Stimulated activated effector memory CD8-positive, alpha-beta T cell treated with anti-CD3 and anti-CD28 coated beads, Interleukin-12 subunit alpha, Interleukin-12 subunit beta, amount 100 ng/mL, for 72 hours (primary cell): ENCODE results near the gene ABCB7.

ENCODE experiments used
- ATAC-seq: fragments of 150-1000 bp; cut with Tn5 transposase; 2 replicates; pipeline ENCODE4 v1.10.0; 2021
- DNase-seq, 2 donors: peaks; one replicate each; pipeline ENCODE4 v3.0.0; 2021 to 2022; ENCODE audit warnings: low spot score in 2 of 2
- H3K27ac Mint-ChIP-seq: one replicate; pipeline ENCODE4 v1.8.0; 2022; ENCODE audit warnings: mild to moderate bottlenecking, mixed read lengths
- H3K36me3 Mint-ChIP-seq: one replicate; pipeline ENCODE4 v1.8.0; 2022; ENCODE audit warnings: mild to moderate bottlenecking, mixed read lengths
- H3K4me1 Mint-ChIP-seq: one replicate; pipeline ENCODE4 v1.8.0; 2022; ENCODE audit warnings: mixed read lengths
- H3K4me3 Mint-ChIP-seq: one replicate; pipeline ENCODE4 v1.8.0; 2022; ENCODE audit warnings: mild to moderate bottlenecking, mixed read lengths
- H3K9me3 Mint-ChIP-seq: one replicate; pipeline ENCODE4 v1.8.0; 2022; ENCODE audit warnings: mixed read lengths

ABCB7 gene

GRCh38 chrX:75118296-75118695 lies 37.8 kb downstream of the ABCB7 start:
- DNase-seq: no peak
- no peak for ATAC-seq
- H3K4me3 Mint-ChIP-seq: no peak overlapping the region
- H3K9me3 Mint-ChIP-seq: peaks cover 2% of the 10 kb centered on the region
- H3K36me3 Mint-ChIP-seq: peaks cover 5% of the 10 kb centered on the region
- no peaks in the 10 kb centered on the region for H3K4me1 Mint-ChIP-seq
- H3K27ac Mint-ChIP-seq: no peak overlapping the region

- Mint-ChIP-seq H3K4me1 (no peaks in the 10 kb centered on the region), H3K4me3 (no peak overlapping the region)
These were observed 40.2 kb downstream of the ABCB7 start for GRCh38 chrX:75115707-75116413.

DNA sequence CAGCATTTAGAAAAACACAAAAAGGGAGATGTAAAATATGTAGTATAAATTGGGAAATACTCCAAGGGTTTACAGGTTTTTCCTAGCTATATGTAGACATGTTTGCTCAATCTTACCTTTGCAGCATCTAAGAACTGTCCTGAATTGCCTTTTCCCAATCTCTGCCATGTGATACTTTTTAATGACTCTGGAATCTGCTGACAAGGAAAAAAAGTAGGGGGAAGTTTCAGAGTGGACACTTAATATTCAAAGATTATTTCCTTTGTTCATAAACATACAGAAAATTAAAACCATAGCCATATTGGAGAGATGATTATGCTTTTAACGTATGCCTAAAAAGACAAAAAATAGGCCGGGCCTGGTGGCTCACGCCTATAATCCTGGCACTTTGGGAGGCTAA lies 41.4 kb downstream of the ABCB7 start:
- Mint-ChIP-seq H3K4me3 (no peak overlapping the region), H3K36me3 (peaks cover 7% of the 10 kb centered on the region), H3K9me3 (no peaks in the 10 kb centered on the region), H3K4me1 (no peaks in the 10 kb centered on the region), H3K27ac (no peak overlapping the region)
- DNase-seq: no peak
- ATAC-seq: no peak

More at GRCh38 chrX:75115707-75116413, 40.2 kb downstream of the ABCB7 start:
- H3K9me3 Mint-ChIP-seq: no peaks in the 10 kb centered on the region
- H3K27ac Mint-ChIP-seq: no peak overlapping the region
- no peak for ATAC-seq
- H3K36me3 Mint-ChIP-seq: peaks cover 5% of the 10 kb centered on the region
- DNase-seq: no peak

DNA sequence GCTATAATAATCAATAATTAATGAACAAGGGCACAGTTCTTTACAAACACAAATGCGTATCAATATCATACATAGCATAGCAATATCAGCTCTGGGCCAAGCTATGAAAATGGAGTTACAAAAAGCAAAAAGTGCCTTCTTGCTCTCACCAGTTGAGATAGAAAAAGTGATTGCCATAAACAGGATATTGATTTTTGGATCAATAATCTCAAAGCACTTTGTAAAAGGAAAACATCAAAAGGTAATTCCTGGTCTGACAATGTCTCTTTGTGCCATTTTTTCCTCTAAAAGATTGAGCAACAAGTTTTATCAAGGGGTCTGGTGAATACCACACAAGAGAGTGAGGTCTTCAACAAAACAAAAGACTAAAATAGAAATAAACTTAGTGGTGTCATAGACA lies 42.4 kb downstream of the ABCB7 start:
- Mint-ChIP-seq H3K4me3 (no peak overlapping the region), H3K9me3 (no peaks in the 10 kb centered on the region), H3K4me1 (no peaks in the 10 kb centered on the region), H3K36me3 (peaks cover 11% of the 10 kb centered on the region), H3K27ac (no peak overlapping the region)
- DNase-seq: no peak
- ATAC-seq: no peak

GRCh38 chrX:75107863-75108509 lies 48.1 kb downstream of the ABCB7 start:
- Mint-ChIP-seq H3K4me1 (no peaks in the 10 kb centered on the region), H3K9me3 (no peaks in the 10 kb centered on the region), H3K27ac (no peak overlapping the region), H3K36me3 (peaks cover 24% of the 10 kb centered on the region), H3K4me3 (no peak overlapping the region)
- ATAC-seq (no peak), DNase-seq (no peak)

DNA sequence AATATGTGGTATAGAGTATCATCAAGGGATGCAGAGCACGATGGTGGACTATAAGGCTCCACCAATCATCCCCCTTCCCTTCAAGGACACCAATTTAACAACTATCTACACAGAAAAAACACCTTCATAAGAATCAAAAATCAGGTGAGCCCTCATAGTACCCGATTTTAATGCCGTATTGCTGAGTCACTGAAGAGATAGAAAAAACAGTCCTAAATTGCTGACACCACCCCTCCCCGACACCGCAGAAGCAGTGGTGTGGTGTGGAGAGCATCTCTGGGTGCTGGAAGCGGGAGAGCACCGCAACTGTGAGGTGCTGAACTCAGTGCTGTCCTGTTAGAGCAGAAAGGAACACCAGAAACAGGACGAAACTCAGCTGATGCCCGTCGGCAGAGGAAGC lies 49.3 kb downstream of the ABCB7 start:
- no peak overlapping the region for H3K27ac Mint-ChIP-seq
- H3K36me3 Mint-ChIP-seq: peaks cover 24% of the 10 kb centered on the region
- DNase-seq (no peak), ATAC-seq (no peak)
- H3K9me3 Mint-ChIP-seq: no peaks in the 10 kb centered on the region
- no peak overlapping the region for H3K4me3 Mint-ChIP-seq
- H3K4me1 Mint-ChIP-seq: no peaks in the 10 kb centered on the region

- ATAC-seq (no peak), DNase-seq (no peak)
- H3K27ac Mint-ChIP-seq: peak overlapping the region; percentile 64
- H3K4me3 Mint-ChIP-seq: no peak overlapping the region
- no peaks in the 10 kb centered on the region for H3K9me3 Mint-ChIP-seq
- H3K4me1 Mint-ChIP-seq: peaks cover 26% of the 10 kb centered on the region
- H3K36me3 Mint-ChIP-seq: peaks cover 27% of the 10 kb centered on the region
These were observed 59.8 kb downstream of the ABCB7 start for GRCh38 chrX:75096331-75096730.

- Mint-ChIP-seq H3K36me3 (no peaks in the 10 kb centered on the region), H3K27ac (no peak overlapping the region), H3K9me3 (no peaks in the 10 kb centered on the region), H3K4me3 (no peak overlapping the region), H3K4me1 (peaks cover 10% of the 10 kb centered on the region)
- ATAC-seq (no peak), DNase-seq (no peak)
These were observed 69.3 kb downstream of the ABCB7 start for GRCh38 chrX:75086731-75087195.

DNA sequence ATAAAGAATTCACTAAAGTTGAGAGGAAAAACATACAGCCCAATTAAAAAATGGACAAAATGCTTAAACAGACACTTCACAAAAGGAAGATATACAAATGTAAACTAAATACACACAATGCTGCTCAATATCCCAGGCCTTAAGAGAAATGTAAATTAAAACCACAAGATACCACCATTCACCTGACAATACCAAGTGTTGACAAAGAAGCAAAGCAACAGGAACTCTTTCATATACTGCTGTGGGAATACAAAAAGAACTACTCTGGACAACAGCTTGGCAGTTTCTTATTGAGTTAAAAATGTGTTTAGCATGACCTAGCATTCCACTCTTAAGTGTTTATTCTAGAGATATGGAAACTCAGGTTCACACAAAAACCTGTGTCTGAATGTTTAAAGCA lies 71.3 kb downstream of the ABCB7 start:
- Mint-ChIP-seq H3K4me1 (peaks cover 10% of the 10 kb centered on the region), H3K36me3 (no peaks in the 10 kb centered on the region), H3K4me3 (no peak overlapping the region), H3K9me3 (no peaks in the 10 kb centered on the region), H3K27ac (no peak overlapping the region)
- DNase-seq (no peak), ATAC-seq (no peak)

GRCh38 chrX:75076429-75076828 lies 79.7 kb downstream of the ABCB7 start:
- H3K9me3 Mint-ChIP-seq: no peaks in the 10 kb centered on the region
- ATAC-seq (no peak), DNase-seq (no peak)
- no peak overlapping the region for H3K4me3 Mint-ChIP-seq
- H3K4me1 Mint-ChIP-seq: no peaks in the 10 kb centered on the region
- peaks cover 23% of the 10 kb centered on the region for H3K36me3 Mint-ChIP-seq
- no peak overlapping the region for H3K27ac Mint-ChIP-seq

DNA sequence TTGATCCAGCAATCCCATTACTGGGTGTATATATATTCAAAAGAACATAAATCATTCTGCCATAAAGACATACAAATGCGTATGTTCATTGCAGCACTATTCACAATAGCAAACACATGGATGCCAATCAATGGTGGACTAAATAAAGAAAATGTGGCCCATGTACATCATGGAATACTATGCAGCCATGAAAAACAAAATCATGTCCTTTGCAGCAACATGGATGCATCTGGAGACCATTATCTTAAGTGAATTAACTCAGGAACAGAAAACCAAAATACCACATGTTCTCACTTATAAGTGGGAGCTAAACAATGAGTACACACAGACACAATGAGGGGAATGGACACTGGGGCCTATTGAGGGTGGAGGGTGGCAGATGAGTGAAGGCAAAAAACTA lies 81.6 kb downstream of the ABCB7 start:
- DNase-seq (no peak), ATAC-seq (no peak)
- Mint-ChIP-seq H3K36me3 (peaks cover 38% of the 10 kb centered on the region), H3K9me3 (no peaks in the 10 kb centered on the region), H3K4me1 (no peaks in the 10 kb centered on the region), H3K4me3 (no peak overlapping the region), H3K27ac (no peak overlapping the region)

DNA sequence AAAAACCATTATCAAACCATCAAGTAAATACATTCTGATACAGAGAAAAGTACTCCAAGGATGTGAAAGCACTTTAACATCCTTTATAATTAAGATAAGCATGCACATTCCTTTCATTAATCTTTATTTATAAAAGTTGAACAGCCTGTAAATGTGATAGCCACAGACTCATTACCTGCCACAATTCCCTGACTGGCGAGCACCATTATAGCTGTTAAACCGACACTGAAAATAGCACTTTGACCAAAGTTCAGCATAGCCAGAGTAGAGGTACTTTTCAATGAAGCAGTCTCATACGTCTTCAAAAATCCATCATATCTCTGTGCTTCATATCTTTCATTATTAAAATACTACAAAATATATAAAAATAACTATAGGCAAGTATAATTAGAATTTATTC lies 84.7 kb downstream of the ABCB7 start:
- Mint-ChIP-seq H3K27ac (no peak overlapping the region), H3K4me3 (no peak overlapping the region), H3K4me1 (no peaks in the 10 kb centered on the region), H3K36me3 (peaks cover 43% of the 10 kb centered on the region), H3K9me3 (no peaks in the 10 kb centered on the region)
- no peak for ATAC-seq
- DNase-seq: no peak

DNA sequence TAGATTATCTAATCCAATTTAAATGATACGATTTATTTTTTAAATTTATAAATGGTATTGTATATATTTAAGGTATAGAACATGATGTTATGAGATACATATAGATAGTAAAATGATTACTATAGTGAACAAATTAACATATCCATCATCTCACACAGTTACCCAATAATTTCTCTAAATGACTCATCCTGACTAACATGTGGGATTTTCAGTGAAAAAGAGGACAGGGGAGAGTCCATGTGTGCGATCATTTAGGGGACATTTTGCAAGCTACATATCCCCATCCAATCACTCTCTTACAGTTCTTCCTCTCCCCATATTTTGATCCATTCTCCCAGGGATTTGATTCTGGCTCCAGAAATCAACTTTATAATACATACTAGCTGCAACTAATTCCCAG lies 88.2 kb downstream of the ABCB7 start:
- no peaks in the 10 kb centered on the region for H3K9me3 Mint-ChIP-seq
- peaks cover 27% of the 10 kb centered on the region for H3K36me3 Mint-ChIP-seq
- DNase-seq (no peak), ATAC-seq (peak; percentile 46)
- H3K4me1 Mint-ChIP-seq: no peaks in the 10 kb centered on the region
- no peak overlapping the region for H3K4me3 Mint-ChIP-seq
- peak overlapping the region; percentile 50 for H3K27ac Mint-ChIP-seq

GRCh38 chrX:75061701-75062100 lies 94.4 kb downstream of the ABCB7 start:
- Mint-ChIP-seq H3K9me3 (no peaks in the 10 kb centered on the region), H3K27ac (no peak overlapping the region), H3K4me3 (no peak overlapping the region), H3K4me1 (no peaks in the 10 kb centered on the region), H3K36me3 (peaks cover 32% of the 10 kb centered on the region)
- DNase-seq: no peak
- peak; percentile 81 for ATAC-seq

- Mint-ChIP-seq H3K36me3 (peaks cover 15% of the 10 kb centered on the region), H3K27ac (no peak overlapping the region), H3K9me3 (peaks cover 5% of the 10 kb centered on the region), H3K4me3 (no peak overlapping the region), H3K4me1 (no peaks in the 10 kb centered on the region)
- ATAC-seq (no peak), DNase-seq (no peak)
These were observed 105.0 kb downstream of the ABCB7 start for GRCh38 chrX:75051047-75051446.

DNA sequence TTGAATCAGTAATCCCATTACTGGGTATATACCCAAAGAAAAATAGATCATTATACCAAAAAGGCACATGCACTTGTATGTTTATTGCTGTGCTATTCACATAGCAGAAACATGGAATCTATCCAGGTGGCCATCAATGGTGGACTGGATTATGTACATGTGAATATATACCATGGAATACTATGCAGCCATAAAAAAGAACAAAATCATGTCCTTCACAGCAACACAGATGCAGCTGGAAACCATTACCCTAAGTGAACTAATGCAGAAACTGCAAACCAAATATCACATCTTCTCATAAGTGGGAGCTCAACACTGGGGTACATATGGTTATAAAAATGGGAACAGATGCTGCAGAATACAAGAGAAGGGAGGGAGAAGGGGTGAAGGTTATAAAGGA lies 110.7 kb downstream of the ABCB7 start:
- peaks cover 5% of the 10 kb centered on the region for H3K9me3 Mint-ChIP-seq
- H3K27ac Mint-ChIP-seq: no peak overlapping the region
- no peak overlapping the region for H3K4me3 Mint-ChIP-seq
- no peak for ATAC-seq
- no peak for DNase-seq
- H3K36me3 Mint-ChIP-seq: no peaks in the 10 kb centered on the region
- H3K4me1 Mint-ChIP-seq: no peaks in the 10 kb centered on the region
